GM12801 (cell line): ENCODE results near the gene TLR7.

ENCODE experiments used
- TF ChIP-seq, protein P1 (sequence below): IDR thresholded peaks from one replicate; pipeline ENCODE4 v1.5.1; 2011; ENCODE audit warnings: control low read depth; ENCODE audit not compliant: insufficient read length; ENCODE audit errors: extremely low read depth

TLR7 gene

DNA sequence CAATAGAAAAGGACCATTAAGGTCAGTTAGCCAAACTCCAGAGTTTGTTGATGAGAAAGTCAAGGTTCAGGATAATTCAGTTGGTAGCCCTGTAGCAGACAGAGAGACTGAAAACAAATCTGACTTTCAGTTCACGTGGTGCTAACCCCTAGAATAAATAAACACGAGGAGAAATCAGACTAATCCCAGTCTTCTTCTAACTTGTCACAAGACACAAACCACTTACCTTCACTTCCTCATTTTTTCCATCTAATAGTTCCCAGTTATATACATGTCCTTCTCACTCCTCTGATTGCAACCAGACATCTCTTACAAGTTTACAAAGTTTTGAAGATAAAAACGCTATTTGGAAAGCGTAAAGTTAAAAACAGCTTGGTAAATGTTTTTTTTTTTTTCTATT, 7.7 kb downstream of the TLR7 start:
- TF ChIP-seq, protein P1, sequence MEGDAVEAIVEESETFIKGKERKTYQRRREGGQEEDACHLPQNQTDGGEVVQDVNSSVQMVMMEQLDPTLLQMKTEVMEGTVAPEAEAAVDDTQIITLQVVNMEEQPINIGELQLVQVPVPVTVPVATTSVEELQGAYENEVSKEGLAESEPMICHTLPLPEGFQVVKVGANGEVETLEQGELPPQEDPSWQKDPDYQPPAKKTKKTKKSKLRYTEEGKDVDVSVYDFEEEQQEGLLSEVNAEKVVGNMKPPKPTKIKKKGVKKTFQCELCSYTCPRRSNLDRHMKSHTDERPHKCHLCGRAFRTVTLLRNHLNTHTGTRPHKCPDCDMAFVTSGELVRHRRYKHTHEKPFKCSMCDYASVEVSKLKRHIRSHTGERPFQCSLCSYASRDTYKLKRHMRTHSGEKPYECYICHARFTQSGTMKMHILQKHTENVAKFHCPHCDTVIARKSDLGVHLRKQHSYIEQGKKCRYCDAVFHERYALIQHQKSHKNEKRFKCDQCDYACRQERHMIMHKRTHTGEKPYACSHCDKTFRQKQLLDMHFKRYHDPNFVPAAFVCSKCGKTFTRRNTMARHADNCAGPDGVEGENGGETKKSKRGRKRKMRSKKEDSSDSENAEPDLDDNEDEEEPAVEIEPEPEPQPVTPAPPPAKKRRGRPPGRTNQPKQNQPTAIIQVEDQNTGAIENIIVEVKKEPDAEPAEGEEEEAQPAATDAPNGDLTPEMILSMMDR: no peak

DNA sequence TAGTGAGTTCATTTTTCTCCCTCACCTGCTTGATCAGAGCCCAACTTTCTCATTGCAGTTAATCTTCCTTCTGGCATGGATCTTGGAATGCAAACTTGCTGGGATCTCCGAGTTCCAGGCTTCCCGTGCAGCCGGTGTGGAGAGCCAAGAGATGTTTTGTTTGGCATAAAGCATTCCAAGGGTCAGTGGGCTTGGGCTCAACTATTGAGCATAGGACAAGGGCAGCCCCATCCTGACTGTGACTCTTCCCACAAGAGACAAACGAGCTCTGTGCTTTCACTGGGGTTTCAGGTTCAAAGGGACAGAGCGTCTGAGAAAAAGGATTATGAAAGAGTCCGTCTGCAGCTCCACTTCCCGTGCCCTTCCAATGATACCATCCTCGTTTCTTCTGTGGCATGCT, 10.5 kb downstream of the TLR7 start:
- TF ChIP-seq, protein P1: no peak

DNA sequence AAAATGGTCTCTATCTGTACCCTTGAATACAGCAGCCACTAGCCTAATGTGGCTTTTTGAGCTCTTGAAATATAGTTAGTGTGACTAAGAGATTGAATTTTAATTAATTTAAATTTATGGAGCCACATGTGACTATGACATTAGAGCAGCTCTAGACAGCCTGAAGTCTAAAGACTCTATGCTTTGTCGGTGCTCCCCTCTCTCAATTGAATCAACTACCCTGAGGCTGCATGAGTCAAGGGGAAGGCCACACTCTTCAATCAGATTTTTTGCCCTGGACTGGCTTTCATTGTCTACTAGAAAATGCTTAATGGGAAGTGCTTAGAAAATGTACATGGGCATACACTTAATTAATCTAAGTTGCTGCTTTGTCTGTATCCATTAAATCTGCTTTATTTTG, 11.7 kb downstream of the TLR7 start:
- TF ChIP-seq, protein P1: no peak

DNA sequence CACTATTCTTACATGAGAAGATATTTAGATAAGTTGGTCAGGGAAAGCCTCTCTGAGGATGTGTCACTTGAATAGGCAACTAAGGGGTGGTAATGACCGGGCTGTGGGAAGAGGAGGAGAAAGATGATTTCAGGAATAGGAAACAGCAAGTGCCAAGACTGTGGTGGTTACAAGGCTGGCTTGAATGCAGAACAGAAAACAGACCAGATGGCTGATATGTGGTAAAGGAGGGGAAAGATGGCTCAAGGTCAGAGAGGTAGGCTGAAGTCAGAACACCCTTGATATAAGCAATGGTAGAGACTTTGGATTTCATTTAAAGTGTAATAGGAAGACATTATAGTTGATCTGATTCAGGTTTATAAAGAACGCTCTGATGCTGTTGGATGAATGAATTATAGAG, 15.0 kb downstream of the TLR7 start:
- TF ChIP-seq, protein P1: no peak

DNA sequence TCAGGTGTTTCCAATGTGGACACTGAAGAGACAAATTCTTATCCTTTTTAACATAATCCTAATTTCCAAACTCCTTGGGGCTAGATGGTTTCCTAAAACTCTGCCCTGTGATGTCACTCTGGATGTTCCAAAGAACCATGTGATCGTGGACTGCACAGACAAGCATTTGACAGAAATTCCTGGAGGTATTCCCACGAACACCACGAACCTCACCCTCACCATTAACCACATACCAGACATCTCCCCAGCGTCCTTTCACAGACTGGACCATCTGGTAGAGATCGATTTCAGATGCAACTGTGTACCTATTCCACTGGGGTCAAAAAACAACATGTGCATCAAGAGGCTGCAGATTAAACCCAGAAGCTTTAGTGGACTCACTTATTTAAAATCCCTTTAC, 18.6 kb downstream of the TLR7 start:
- TF ChIP-seq, protein P1: no peak

DNA sequence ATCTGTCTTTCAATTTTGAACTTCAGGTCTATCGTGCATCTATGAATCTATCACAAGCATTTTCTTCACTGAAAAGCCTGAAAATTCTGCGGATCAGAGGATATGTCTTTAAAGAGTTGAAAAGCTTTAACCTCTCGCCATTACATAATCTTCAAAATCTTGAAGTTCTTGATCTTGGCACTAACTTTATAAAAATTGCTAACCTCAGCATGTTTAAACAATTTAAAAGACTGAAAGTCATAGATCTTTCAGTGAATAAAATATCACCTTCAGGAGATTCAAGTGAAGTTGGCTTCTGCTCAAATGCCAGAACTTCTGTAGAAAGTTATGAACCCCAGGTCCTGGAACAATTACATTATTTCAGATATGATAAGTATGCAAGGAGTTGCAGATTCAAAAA, 19.7 kb downstream of the TLR7 start:
- TF ChIP-seq, protein P1: no peak

DNA sequence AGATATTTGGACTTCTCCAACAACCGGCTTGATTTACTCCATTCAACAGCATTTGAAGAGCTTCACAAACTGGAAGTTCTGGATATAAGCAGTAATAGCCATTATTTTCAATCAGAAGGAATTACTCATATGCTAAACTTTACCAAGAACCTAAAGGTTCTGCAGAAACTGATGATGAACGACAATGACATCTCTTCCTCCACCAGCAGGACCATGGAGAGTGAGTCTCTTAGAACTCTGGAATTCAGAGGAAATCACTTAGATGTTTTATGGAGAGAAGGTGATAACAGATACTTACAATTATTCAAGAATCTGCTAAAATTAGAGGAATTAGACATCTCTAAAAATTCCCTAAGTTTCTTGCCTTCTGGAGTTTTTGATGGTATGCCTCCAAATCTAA, 20.3 kb downstream of the TLR7 start:
- TF ChIP-seq, protein P1: no peak

DNA sequence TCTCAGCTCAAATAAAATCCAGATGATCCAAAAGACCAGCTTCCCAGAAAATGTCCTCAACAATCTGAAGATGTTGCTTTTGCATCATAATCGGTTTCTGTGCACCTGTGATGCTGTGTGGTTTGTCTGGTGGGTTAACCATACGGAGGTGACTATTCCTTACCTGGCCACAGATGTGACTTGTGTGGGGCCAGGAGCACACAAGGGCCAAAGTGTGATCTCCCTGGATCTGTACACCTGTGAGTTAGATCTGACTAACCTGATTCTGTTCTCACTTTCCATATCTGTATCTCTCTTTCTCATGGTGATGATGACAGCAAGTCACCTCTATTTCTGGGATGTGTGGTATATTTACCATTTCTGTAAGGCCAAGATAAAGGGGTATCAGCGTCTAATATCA, 20.9 kb downstream of the TLR7 start:
- TF ChIP-seq, protein P1: no peak
